ENCODE data around the gene SLC9A8. TPM values are rescaled to one million over a fixed set of nuclear protein-coding genes. Genes with fewer than 3 reads are reported as not detected.
"Not testable (repeated sequence)": the region's sequence is repeated elsewhere in the genome, so short reads cannot be mapped to it uniquely, and the experiment has no call there.

SLC9A8 gene
- total RNA-seq, 1 donor from 2014 or later: 4.3 TPM

DNA sequence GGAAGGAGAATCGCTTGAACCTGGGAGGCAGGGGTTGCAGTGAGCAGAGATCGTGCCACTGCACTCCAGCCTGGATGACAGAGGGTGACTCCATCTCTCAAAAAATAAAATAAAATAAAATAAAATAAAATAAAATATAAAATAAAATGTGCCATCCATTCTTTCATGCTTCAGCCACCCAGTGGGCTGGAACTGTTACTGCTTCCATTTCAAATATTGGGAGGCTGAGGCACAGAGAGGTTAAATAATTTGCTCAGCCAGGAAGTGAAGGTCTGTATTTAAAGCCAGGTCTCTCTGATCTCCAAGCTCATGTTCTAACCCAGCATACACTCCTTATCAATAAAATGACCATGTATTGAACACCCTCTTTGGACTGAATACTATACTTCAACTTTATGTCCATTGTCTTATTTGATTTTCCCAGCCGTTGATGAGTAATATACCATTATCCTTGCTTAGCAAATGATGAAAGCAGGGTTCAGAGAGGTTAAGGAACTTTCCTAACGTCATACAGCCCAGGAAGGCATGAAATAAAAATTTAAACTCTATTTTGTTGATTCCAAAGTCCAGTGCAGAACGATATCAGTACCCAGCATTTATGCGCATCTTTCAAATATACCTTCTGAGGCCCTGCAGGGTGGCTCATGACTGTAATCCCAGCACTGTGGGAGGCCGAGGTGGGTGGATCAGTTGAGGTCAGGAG is 25.8 kb upstream of the SLC9A8 start:
- no peak for DNase-seq

- no peak for DNase-seq
Measured at GRCh38 chr20:49787371-49788357, 25.0 kb upstream of the SLC9A8 start.

GRCh38 chr20:49790077-49790798 is 22.4 kb upstream of the SLC9A8 start:
- DNase-seq: no peak

- no peak for DNase-seq
Measured at GRCh38 chr20:49791165-49791564, 21.5 kb upstream of the SLC9A8 start.

DNA sequence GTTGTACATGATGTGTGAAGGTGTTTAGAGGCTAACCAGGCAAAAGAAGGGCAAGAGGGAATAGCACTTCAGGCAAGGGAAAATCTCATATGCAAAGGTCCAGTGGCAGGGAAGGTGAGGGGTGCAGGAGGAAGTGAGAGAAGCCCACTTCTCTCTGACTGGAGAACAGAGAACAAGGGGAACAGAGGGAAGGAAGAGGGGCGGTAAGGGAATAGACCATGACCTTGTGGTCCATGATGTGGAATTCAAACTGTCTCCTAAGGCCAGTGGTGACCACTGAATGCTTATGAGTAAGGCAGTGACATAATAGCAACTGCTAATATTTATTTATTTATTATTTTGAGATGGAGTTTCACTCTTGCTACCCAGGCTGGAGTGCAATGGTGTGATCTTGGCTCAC is 20.6 kb upstream of the SLC9A8 start:
- DNase-seq: no peak

- no peak for DNase-seq
Measured at GRCh38 chr20:49792611-49793010, 20.0 kb upstream of the SLC9A8 start.

DNA sequence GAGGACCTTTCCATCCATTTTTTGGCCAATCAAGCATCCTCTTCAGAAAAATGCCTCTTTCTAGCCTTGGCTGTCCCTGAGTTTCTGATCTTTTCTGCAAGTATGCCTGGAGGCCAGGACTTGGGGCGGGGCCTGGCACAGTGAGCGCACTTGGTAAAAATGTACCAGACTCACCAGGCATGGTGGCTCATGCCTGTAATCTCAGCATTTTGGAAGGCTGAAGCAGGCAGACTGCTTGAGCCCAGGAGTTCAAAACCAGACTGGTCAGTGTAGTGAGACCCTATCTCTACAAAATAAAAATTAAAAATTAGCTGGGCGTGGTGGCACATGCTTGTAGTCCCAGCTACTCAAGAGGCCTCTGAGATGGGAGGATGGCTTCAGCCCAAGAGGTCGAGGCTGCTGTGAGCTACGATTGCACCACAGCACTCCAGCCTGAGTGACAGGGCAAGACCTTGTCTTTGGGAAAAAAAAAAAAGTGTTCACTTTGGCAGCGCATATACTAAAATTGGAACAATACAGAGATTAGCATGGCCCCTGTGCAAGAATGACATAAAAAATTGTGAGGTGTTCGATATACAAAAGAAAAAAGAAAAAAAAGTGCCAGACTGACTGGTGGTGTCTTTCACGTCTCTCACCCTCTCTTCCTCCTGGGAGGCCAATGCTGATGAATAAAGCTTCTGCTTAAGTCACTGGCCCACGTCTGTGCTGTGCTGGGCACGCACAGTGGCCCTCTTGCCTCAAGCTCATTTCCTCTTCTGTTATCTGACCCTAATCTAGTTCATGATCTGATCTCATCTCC is 18.1 kb upstream of the SLC9A8 start:
- DNase-seq: no peak

GRCh38 chr20:49795135-49795424 is 17.5 kb upstream of the SLC9A8 start:
- no peak for DNase-seq

GRCh38 chr20:49796600-49797343 is 15.9 kb upstream of the SLC9A8 start:
- DNase-seq: no peak

GRCh38 chr20:49797344-49797615 is 15.3 kb upstream of the SLC9A8 start:
- DNase-seq: no peak

GRCh38 chr20:49798718-49799117 is 13.9 kb upstream of the SLC9A8 start:
- no peak for DNase-seq

- DNase-seq: no peak
Measured at GRCh38 chr20:49799698-49800097, 12.9 kb upstream of the SLC9A8 start.

DNA sequence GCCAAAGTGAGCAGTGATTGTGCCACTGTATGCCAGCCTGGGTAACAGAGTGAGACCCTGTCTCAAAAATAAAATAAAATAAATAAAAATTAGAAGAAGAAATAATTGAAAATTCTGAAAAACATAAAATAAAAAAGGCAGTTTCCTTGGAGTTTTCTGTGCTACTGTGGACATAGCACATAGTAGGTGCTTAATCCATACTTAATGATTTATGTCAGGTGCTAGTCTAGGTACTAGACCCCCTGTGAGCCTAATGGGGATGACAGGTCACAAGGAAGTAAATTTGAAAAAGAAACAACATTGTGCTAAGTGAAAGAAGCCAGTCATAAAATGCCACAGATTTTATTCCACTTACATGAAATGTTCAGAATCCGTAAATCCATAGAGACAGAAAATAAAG is 9.2 kb upstream of the SLC9A8 start:
- no peak for DNase-seq

DNA sequence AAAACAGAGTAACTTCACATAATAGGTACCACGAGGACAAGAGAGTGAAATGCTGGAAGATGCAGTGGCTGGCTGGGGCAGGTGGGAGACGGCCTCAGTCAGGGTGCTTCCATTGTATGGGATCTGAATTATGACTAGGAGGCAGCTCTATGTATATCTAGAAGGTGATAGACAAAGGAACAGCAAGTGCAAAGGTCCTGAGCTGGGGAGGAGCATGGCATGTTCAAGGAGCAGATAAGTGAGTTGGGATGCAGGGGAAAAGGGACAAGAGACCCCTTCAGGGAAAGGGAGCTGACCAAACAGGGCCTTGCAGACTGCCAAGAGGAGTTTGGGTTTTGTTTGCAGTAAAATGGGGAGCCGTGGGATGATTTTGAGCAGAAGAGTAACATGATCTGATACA is 8.3 kb upstream of the SLC9A8 start:
- no peak for DNase-seq

GRCh38 chr20:49805224-49805876 is 7.3 kb upstream of the SLC9A8 start:
- not testable (repeated sequence) for DNase-seq

- no peak for DNase-seq
Measured at GRCh38 chr20:49808753-49809152, 3.9 kb upstream of the SLC9A8 start.

GRCh38 chr20:49809803-49810359 is 2.7 kb upstream of the SLC9A8 start:
- DNase-seq: no peak

GRCh38 chr20:49810491-49811190 is 2.0 kb upstream of the SLC9A8 start:
- DNase-seq: no peak

GRCh38 chr20:49811825-49812506 is 662 bp upstream of the SLC9A8 start:
- DNase-seq: no peak
